ENCODE measurements around the gene LCN15. TPM values are rescaled to one million over a fixed set of nuclear protein-coding genes. Genes with fewer than 3 reads are reported as not detected.
A peak's percentile ranks its signal among the peaks of the same experiment; 100 is the strongest.
"Not testable (repeated sequence)": the region's sequence is repeated elsewhere in the genome, so short reads cannot be mapped to it uniquely, and the experiment has no call there.

Gene LCN15
- total RNA-seq, 2 experiments from 2014 or later: not detected

DNA sequence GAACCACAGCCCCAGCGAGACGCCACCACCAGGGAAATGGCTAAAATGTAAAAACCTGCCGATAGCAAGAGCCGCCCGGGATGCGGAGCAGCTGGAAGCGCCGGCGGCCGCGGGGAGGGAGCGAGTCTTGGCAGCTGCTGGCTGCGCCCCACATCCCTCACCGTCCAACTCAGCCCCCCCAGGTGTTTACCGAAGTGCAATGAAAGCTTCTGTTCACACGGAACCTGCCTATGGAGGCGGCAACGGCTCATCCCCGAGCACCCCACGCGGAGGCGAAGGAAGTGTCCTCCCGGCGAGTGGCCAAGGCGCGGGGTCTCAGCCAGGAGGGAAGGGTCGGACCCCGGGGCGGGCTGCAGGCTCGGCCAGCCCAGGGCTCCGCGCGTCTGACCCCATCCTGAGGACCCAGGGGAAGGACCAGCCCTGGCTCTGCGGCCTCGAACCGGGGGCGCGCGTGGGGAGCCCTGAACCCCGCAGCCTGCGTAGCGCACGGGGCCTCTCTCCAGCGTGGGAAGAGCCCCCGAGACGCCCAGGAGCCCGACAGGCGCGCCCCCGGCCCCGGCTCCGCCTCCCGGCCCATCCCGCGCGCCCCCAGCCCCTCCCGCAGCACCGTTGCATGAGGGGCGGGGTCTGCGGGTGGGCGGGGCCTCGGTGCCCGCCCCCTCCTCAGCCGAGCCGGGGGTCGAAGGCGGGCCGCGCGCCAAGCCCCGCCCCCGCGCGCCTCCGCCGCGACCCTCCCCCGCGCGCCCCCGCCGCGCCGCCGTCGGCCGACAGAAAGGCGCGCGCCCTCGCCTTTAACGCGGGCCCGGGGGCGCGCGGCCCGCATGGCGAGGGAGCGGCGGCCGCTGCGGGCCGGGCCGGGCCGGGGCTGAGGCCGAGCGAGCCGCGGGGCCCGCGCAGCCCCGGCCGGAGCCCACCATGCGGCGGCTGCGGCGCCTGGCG, 52.3 kb downstream of the LCN15 start, which contains the start of gene DIPK1B:
Gene DIPK1B, plus strand, starts transcription at position 822 of the 939 bp plus-strand sequence. Its CDS starts 94 bp downstream, at position 916.
- no peak within 1 kb of the TSS for H3K27ac Mint-ChIP-seq
- H3K4me1 Mint-ChIP-seq (ENCODE audit: low read depth): no peaks in the 10 kb centered on the region
- Histone ChIP-seq H3K4me1 (ENCODE audit: insufficient read depth, low read length) (peaks cover 14% of the 10 kb centered on the region), H3K27me3 (ENCODE audit: control insufficient read depth in 1 of 2, insufficient read depth in 2 of 2, low read length in 2 of 2) (peaks cover 37% of the 10 kb centered on the region in 2 experiments), H3K27ac (ENCODE audit: low read depth in 1 of 2, low read length in 2 of 2) (no peak within 1 kb of the TSS), H3K4me3 (ENCODE audit: low read length) (peak within 1 kb of the TSS; percentile 10), H3K9me3 (ENCODE audit: control insufficient read depth in 1 of 2, insufficient read depth in 1 of 2, low read length in 2 of 2) (peaks cover 0 to 18% of the 10 kb centered on the region in 2 experiments), H3K36me3 (ENCODE audit: insufficient read depth, low read length) (no peaks in the 10 kb centered on the region)
- H3K4me3 Mint-ChIP-seq: peak within 1 kb of the TSS; percentile 12
- ChIA-PET POLR2A (no interaction called here), CTCF (no interaction called here)
- peaks cover 51% of the 10 kb centered on the region for H3K27me3 Mint-ChIP-seq
- intact Hi-C loops (cut with DNase I, micrococcal nuclease): no loop called here
- ATAC-seq (ENCODE audit: poor library complexity) (peak; percentile 51), DNase-seq (peak in 2 of 14 experiments; percentile 34 to 42)
- no peaks in the 10 kb centered on the region for H3K9me3 Mint-ChIP-seq
- TF ChIP-seq, protein P1, sequence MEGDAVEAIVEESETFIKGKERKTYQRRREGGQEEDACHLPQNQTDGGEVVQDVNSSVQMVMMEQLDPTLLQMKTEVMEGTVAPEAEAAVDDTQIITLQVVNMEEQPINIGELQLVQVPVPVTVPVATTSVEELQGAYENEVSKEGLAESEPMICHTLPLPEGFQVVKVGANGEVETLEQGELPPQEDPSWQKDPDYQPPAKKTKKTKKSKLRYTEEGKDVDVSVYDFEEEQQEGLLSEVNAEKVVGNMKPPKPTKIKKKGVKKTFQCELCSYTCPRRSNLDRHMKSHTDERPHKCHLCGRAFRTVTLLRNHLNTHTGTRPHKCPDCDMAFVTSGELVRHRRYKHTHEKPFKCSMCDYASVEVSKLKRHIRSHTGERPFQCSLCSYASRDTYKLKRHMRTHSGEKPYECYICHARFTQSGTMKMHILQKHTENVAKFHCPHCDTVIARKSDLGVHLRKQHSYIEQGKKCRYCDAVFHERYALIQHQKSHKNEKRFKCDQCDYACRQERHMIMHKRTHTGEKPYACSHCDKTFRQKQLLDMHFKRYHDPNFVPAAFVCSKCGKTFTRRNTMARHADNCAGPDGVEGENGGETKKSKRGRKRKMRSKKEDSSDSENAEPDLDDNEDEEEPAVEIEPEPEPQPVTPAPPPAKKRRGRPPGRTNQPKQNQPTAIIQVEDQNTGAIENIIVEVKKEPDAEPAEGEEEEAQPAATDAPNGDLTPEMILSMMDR (IDR thresholded peaks at IDR 0.05): no peak
- no peaks in the 10 kb centered on the region for H3K36me3 Mint-ChIP-seq (ENCODE audit: low read depth)

DNA sequence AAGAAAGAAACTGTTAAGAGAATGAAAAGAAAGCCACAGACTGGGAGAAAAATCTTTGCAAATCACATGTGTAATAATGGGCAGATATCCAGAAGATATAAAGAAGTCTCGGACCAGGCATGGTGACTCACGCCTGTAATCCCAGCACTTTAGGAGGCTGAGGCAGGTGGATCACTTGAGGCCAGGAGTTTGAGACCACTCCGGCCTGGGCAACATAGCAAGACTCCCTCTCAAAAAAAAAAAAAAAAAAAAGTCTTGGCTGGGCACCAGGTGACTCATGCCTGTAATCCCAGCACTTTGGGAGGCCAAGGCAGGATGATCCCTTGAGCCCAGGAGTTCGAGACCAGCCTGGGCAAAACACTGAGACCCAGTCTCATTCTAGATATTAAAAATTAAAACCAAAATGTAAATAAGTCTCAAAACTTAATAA, 53.1 kb downstream of the LCN15 start:
- CTCF ChIA-PET; H3K27ac ChIP-seq (ENCODE audit: low read depth in 1 of 2, low read length in 2 of 2); H3K4me1 Mint-ChIP-seq (ENCODE audit: low read depth); POLR2A ChIA-PET; H3K36me3 Mint-ChIP-seq (ENCODE audit: low read depth); ATAC-seq (ENCODE audit: poor library complexity); H3K9me3 Mint-ChIP-seq; H3K27ac Mint-ChIP-seq; DNase-seq; intact Hi-C loops (cut with DNase I, micrococcal nuclease); H3K36me3 ChIP-seq (ENCODE audit: insufficient read depth, low read length); H3K4me3 ChIP-seq (ENCODE audit: low read length): not testable (repeated sequence)
- Histone ChIP-seq H3K9me3 (ENCODE audit: control insufficient read depth in 1 of 2, insufficient read depth in 1 of 2, low read length in 2 of 2) (peaks cover 0 to 18% of the 10 kb centered on the region in 2 experiments), H3K4me1 (ENCODE audit: insufficient read depth, low read length) (peaks cover 14% of the 10 kb centered on the region), H3K27me3 (ENCODE audit: control insufficient read depth in 1 of 2, insufficient read depth in 2 of 2, low read length in 2 of 2) (peaks cover 37% of the 10 kb centered on the region in 2 experiments)
- peak overlapping the region; percentile 48 for H3K4me3 Mint-ChIP-seq
- H3K27me3 Mint-ChIP-seq: peaks cover 51% of the 10 kb centered on the region

DNA sequence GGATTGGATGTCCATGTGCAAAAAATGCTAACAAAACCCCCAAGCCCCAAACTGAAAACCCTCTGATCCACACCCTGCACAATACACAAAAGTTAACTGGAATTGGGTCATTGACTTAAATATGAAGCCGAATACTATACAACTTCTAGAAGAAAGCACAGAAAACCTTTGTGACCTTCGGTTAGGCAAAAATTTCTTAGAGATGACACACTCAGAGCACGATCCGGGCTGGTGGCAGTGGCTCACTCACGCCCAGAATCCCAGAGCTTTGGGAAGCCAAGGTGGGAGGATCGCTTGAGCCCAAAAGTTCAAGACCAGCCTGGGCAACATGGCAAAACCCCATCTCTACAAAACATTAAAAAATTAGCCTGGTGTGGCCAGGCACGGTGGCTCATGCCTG, 53.8 kb downstream of the LCN15 start:
- Mint-ChIP-seq H3K36me3 (ENCODE audit: low read depth) (no peaks in the 10 kb centered on the region), H3K27me3 (peaks cover 45% of the 10 kb centered on the region), H3K4me1 (ENCODE audit: low read depth) (no peaks in the 10 kb centered on the region), H3K27ac (no peak overlapping the region), H3K9me3 (no peaks in the 10 kb centered on the region), H3K4me3 (no peak overlapping the region)
- H3K36me3 ChIP-seq (ENCODE audit: insufficient read depth, low read length): no peaks in the 10 kb centered on the region
- no peak for DNase-seq
- TF ChIP-seq, protein P1 (IDR thresholded peaks at IDR 0.05): no peak
- peaks cover 14% of the 10 kb centered on the region for H3K4me1 ChIP-seq (ENCODE audit: insufficient read depth, low read length)
- H3K27ac ChIP-seq (ENCODE audit: low read depth in 1 of 2, low read length in 2 of 2): no peak overlapping the region
- peaks cover 37% of the 10 kb centered on the region in 2 experiments for H3K27me3 ChIP-seq (ENCODE audit: control insufficient read depth in 1 of 2, insufficient read depth in 2 of 2, low read length in 2 of 2)
- CTCF ChIA-PET: no interaction called here
- POLR2A ChIA-PET: no interaction called here
- ATAC-seq (ENCODE audit: poor library complexity): no peak
- H3K4me3 ChIP-seq (ENCODE audit: low read length): no peak overlapping the region
- peaks cover 0 to 18% of the 10 kb centered on the region in 2 experiments for H3K9me3 ChIP-seq (ENCODE audit: control insufficient read depth in 1 of 2, insufficient read depth in 1 of 2, low read length in 2 of 2)
- intact Hi-C loops (cut with DNase I, micrococcal nuclease): no loop called here

Small RNA genes within 50 kb of the gene (microRNA-seq; reads per million reads assigned to microRNA genes)
- not detected for gene MIR6722 (ENCODE audit: borderline microRNAs expressed, borderline replicate concordance)

Other genes starting within 250 kb of the LCN15 start
- 10 to 100 TPM; 30.8 to 34.2 TPM for gene NOTCH1, start 218.5 kb downstream of the LCN15 start, total RNA-seq
- gene EGFL7, start 101.6 kb downstream of the LCN15 start, total RNA-seq: not detected
- 1 to 10 TPM; 3.6 to 4.0 TPM for gene AGPAT2, start 77.1 kb downstream of the LCN15 start, total RNA-seq
- gene DIPK1B, start 51.9 kb downstream of the LCN15 start, total RNA-seq: under 1 TPM in 1 of 2 experiments, not detected in 1; 0.11 TPM
- not detected for gene LCN10, start 21.6 kb downstream of the LCN15 start, total RNA-seq
- not detected for gene LCN6, start 16.0 kb downstream of the LCN15 start, total RNA-seq
- gene LCN8, start 6.3 kb downstream of the LCN15 start, total RNA-seq: not detected
- gene TMEM141, start 26.8 kb upstream of the LCN15 start, total RNA-seq: 10 to 100 TPM; 14.6 to 17.1 TPM
- gene CCDC183, start 31.8 kb upstream of the LCN15 start, total RNA-seq: 1 to 10 TPM; 3.0 to 4.6 TPM
- 10 to 100 TPM; 46.4 to 48.5 TPM for gene RABL6, start 43.4 kb upstream of the LCN15 start, total RNA-seq
- 1 to 10 TPM; 1.1 to 1.2 TPM for gene AJM1, start 78.0 kb upstream of the LCN15 start, total RNA-seq
- 10 to 100 TPM; 13.6 to 17.8 TPM for gene PHPT1, start 84.9 kb upstream of the LCN15 start, total RNA-seq
- gene MAMDC4, start 87.8 kb upstream of the LCN15 start, total RNA-seq: 1 to 10 TPM; 2.2 to 3.4 TPM
- 100 to 1,000 TPM; 215 to 220 TPM for gene EDF1, start 101.8 kb upstream of the LCN15 start, total RNA-seq
- gene TRAF2, start 122.0 kb upstream of the LCN15 start, total RNA-seq: 10 to 100 TPM; 10.6 to 11.6 TPM
- gene FBXW5, start 180.2 kb upstream of the LCN15 start, total RNA-seq: 10 to 100 TPM; 41.0 to 41.7 TPM
- not detected for gene C8G, start 180.7 kb upstream of the LCN15 start, total RNA-seq
- gene LCN12, start 187.8 kb upstream of the LCN15 start, total RNA-seq: 1 to 10 TPM; 1.3 to 1.5 TPM
- 10 to 100 TPM; 40.6 to 41.0 TPM for gene PTGDS, start 213.0 kb upstream of the LCN15 start, total RNA-seq
- gene LCNL1, start 218.5 kb upstream of the LCN15 start, total RNA-seq: 1 to 10 TPM in 1 of 2 experiments, under 1 TPM in 1; 0.93 to 1.0 TPM
- 10 to 100 TPM; 67.0 to 67.8 TPM for gene PAXX, start 227.9 kb upstream of the LCN15 start, total RNA-seq
- gene CLIC3, start 232.1 kb upstream of the LCN15 start, total RNA-seq: 1 to 10 TPM; 2.1 to 2.8 TPM